ENCODE data around the gene PGBD4. TPM values are rescaled to one million over a fixed set of nuclear protein-coding genes. Genes with fewer than 3 reads are reported as not detected.

PGBD4 gene
- total RNA-seq, result 1 to 10 TPM; 2.9 to 3.4 TPM

DNA sequence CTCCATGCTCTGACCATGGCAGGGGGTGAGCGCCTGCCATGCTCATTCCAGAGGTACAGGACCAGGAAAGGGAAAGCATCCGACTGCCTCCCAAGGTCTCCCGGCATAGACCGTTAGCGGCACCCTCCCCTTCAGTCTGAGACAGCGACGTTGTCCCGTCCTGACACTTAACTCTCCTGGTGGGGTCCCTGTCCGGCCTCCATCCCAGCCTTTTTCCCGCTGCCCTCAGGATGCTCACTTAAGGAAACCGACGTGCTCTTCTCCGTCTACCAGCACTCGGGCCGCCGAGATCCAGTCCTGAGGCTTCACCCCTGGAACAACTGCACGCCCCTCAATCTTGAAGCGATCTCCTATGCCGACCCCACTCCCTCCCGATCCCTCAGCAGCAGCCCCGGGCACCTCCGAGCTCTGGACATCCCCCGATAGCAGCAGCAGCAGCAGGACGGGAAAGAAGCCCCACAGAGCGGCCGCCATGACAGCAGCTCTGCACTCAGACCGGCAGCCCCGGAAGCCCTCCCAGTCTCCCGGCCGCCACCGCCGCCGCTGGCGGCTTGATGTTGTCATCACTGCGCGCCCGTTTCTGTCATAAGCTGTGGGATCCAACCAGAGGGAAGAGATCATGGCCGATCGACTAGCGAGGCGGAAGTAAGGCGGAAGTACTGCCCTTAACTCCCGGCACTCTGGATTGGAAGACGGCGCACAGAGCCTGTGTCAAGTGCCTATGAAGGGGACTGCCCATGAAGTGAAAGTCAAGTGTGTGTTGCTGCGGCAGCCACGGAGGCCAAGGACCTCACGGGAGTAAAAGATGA lies at the start of gene PGBD4, which contains the start of gene EMC7:
Gene PGBD4, plus strand, starts transcription at position 718 of the 809 bp plus-strand sequence. CDS start 449 bp downstream, outside the sequence.
Gene EMC7, minus strand, starts transcription at position 497 of the 809 bp plus-strand sequence. Its CDS starts 23 bp downstream, at position 474.
- ChIA-PET POLR2A (interaction anchor here (0.7 to 1.5 kb wide), 3 partner anchors 16 to 123 kb away, joined by 3 to 6 read pairs (median 4); partner anchors contain the start of genes EMC4 and KATNBL1), CTCF (interaction anchor here (4.5 kb wide), 1 partner anchor 108 kb away, joined by 19 read pairs; the partner anchor contains the start of gene KATNBL1)

GRCh38 chr15:34054081-34054707 lies 47.7 kb upstream of the PGBD4 start:
- POLR2A ChIA-PET, result no interaction called here
- CTCF ChIA-PET, result no interaction called here

GRCh38 chr15:34055868-34056595 lies 45.9 kb upstream of the PGBD4 start:
- CTCF ChIA-PET, result no interaction called here
- POLR2A ChIA-PET, result no interaction called here

- CTCF ChIA-PET, result no interaction called here
These were observed 45.0 kb upstream of the PGBD4 start for GRCh38 chr15:34056911-34057310.

DNA sequence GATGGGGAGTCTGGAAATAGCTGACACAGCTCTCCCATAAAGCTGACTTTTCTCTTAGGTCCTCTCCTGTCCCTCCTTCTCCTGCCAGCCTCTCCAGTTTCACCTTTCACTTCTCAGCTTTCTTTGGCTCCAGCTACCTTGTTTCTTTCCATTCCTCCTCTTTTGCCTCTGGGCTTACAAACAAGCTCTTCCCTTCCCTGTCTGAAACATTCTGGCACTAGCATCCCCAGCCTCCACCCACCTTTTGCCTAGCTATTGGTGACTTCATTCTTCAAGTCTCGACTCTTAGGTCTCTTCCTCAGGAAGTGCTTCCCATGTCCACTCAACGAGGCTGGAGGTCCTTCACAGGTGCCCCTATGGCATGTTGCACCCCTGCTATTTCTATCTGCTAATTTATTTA lies 42.4 kb upstream of the PGBD4 start:
- POLR2A ChIA-PET, result no interaction called here
- CTCF ChIA-PET, result no interaction called here

More at GRCh38 chr15:34056911-34057310, 45.0 kb upstream of the PGBD4 start:
- POLR2A ChIA-PET, result no interaction called here

GRCh38 chr15:34059946-34060345 lies 41.9 kb upstream of the PGBD4 start:
- CTCF ChIA-PET, result no interaction called here
- POLR2A ChIA-PET, result no interaction called here

DNA sequence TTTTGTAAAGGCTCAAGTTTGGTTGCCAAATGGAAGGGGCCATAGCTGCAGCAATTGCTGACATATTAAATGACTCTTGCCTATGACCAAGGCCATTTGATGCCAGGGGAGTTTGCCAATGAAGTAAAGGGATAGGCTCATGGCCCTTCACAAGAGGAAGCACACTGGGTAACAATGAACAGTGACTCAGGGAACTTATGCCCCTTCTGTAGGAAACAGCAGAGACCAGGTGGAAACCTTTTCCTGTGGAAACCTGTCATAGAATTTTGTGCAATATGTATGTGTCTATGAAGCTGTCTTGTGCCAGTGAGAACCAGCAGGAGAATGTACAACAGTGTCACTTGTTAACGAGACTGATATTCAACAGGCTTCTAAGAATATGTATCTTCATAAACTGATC lies 37.4 kb upstream of the PGBD4 start:
- ChIA-PET POLR2A (no interaction called here), CTCF (interaction anchor here (0.6 to 1.3 kb wide), 2 partner anchors 38 to 415 kb away, joined by 3 read pairs; no protein-coding TSS in a partner anchor)

GRCh38 chr15:34065261-34065660 lies 36.6 kb upstream of the PGBD4 start:
- ChIA-PET POLR2A (no interaction called here), CTCF (interaction anchor here (0.7 kb wide), 1 partner anchor 29 kb away, joined by 3 read pairs; no protein-coding TSS in a partner anchor)

- ChIA-PET POLR2A (no interaction called here), CTCF (interaction anchor here (0.7 kb wide), 1 partner anchor 28 kb away, joined by 3 read pairs; no protein-coding TSS in a partner anchor)
These were observed 35.9 kb upstream of the PGBD4 start for GRCh38 chr15:34065941-34066340.

- POLR2A ChIA-PET, result no interaction called here
- CTCF ChIA-PET, result no interaction called here
These were observed 31.9 kb upstream of the PGBD4 start for GRCh38 chr15:34070003-34070402.

GRCh38 chr15:34076785-34077184 lies 25.1 kb upstream of the PGBD4 start:
- CTCF ChIA-PET, result interaction anchor here (1.0 kb wide), 1 partner anchor 133 kb away, joined by 3 read pairs; the partner anchor contains the start of gene KATNBL1
- POLR2A ChIA-PET, result no interaction called here

- POLR2A ChIA-PET, result no interaction called here
- CTCF ChIA-PET, result interaction anchor here (0.5 kb wide), 1 partner anchor 114 kb away, joined by 3 read pairs; no protein-coding TSS in a partner anchor
These were observed 23.0 kb upstream of the PGBD4 start for GRCh38 chr15:34078900-34079299.

- ChIA-PET POLR2A (no interaction called here), CTCF (no interaction called here)
These were observed 22.0 kb upstream of the PGBD4 start for GRCh38 chr15:34079904-34080303.

GRCh38 chr15:34084086-34084485 lies 17.8 kb upstream of the PGBD4 start:
- POLR2A ChIA-PET, result no interaction called here
- CTCF ChIA-PET, result no interaction called here

DNA sequence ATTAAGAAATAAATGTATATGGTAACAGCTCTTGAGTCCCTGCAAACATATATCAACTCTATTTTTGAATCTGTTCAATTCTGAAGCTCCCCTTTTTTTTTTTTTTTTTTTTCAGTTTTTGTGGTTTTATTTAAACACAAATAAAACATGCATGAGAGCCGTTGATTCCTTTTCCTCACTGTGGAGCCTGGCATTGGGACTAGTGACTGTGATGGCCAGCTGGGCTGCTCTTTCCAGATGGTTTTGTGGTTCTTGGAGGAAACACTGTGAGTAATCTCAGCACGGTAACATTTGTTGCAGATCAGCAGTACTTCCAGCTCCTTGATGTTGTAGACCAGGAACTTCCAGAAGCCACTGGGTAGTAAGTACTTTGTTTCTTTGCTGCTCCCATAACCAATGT lies 16.1 kb upstream of the PGBD4 start:
- ChIA-PET CTCF (no interaction called here), POLR2A (interaction anchor here (0.5 kb wide), 1 partner anchor 16 kb away, joined by 4 read pairs; the partner anchor contains the start of genes EMC7 and PGBD4)

- POLR2A ChIA-PET, result no interaction called here
- CTCF ChIA-PET, result no interaction called here
These were observed 2.0 kb upstream of the PGBD4 start for GRCh38 chr15:34099914-34100313.

GRCh38 chr15:34102175-34102925 lies 467 bp downstream of the PGBD4 start:
- ChIA-PET CTCF (interaction anchor here (1.2 to 4.5 kb wide), 3 partner anchors 38 to 123 kb away, joined by 3 to 19 read pairs (median 3); partner anchors contain the start of genes EMC4 and KATNBL1), POLR2A (interaction anchor here (0.7 to 1.5 kb wide), 3 partner anchors 17 to 123 kb away, joined by 3 to 6 read pairs (median 4); partner anchors contain the start of genes EMC4 and KATNBL1)

DNA sequence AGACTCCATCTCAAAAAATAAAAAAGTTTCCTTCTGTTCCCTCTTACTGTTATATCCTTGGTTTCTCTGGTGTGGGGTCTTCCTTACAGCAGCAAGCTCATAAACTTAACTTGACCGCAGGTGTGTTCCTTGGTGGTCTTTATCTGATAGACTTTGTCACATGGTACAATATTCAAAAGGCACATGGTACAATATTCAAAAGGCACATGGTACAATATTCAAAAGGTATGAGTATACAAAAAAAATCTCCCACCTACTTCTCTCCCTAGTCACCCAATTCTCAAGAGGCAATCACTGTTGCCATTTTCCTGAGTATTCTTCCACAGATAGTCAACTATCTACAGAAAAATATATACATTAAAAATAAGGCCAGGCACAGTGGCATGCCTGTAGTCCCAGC lies 4.5 kb downstream of the PGBD4 start:
- CTCF ChIA-PET, result no interaction called here
- POLR2A ChIA-PET, result interaction anchor here (0.7 kb wide), 1 partner anchor 16 kb away, joined by 3 read pairs; no protein-coding TSS in a partner anchor

- CTCF ChIA-PET, result no interaction called here
- POLR2A ChIA-PET, result no interaction called here
These were observed 5.4 kb downstream of the PGBD4 start for GRCh38 chr15:34107315-34107714.
